IMR-90 (cell line): ENCODE data around the gene LARP4B. TPM values are rescaled to one million over a fixed set of nuclear protein-coding genes. Genes with fewer than 3 reads are reported as not detected.

Source experiments
- ATAC-seq: fragments of 200-7000 bp; cut with Tn5 transposase; 2 replicates; pipeline ENCODE4 v1.9.1; 2020; ENCODE audit warnings: low read depth, mild to moderate bottlenecking, moderate library complexity
- BruUV-seq: library from RNA; stranded (reverse); fragments of 400-500 nt; replicated peaks from 2 replicates; lab custom pipeline; 2021; lab: Mats Ljungman, UMichigan
- CTCF ChIA-PET: fragments of 300-600 bp; formaldehyde crosslinking; extraction: SDS; loops from one replicate; lab custom pipeline; 2021; ENCODE audit warnings: antibody characterized with exemption; lab: Yijun Ruan, JAX
- POLR2A ChIA-PET: fragments of 300-600 bp; sonication (Branson Sonifier 250); formaldehyde crosslinking; loops from one replicate; lab custom pipeline; 2022; ENCODE audit warnings: antibody characterized with exemption; ENCODE audit not compliant: unreplicated experiment; lab: Charles Lee
- DNase-seq: peaks from one replicate; pipeline ENCODE4 v3.0.0; 2013
- H2AFZ ChIP-seq: replicated peaks from 2 replicates; pipeline ENCODE3; 2013; ENCODE audit warnings: low read length, mild to moderate bottlenecking; ENCODE audit not compliant: poor library complexity
- H2AK5ac ChIP-seq: 2 replicates; pipeline ENCODE4 v1.6.1; 2013; ENCODE audit warnings: low read depth, low read length, inconsistent platforms
- H2AK9ac ChIP-seq: replicated peaks from 2 replicates; pipeline ENCODE3; 2013; ENCODE audit warnings: mild to moderate bottlenecking, low read depth, low read length, moderate library complexity; ENCODE audit not compliant: poor library complexity
- H2BK120ac ChIP-seq: 2 replicates; pipeline ENCODE4 v1.6.1; 2013; ENCODE audit warnings: low read depth, low read length, inconsistent platforms
- H2BK15ac ChIP-seq: 3 replicates; pipeline ENCODE4 v1.6.1; 2013; ENCODE audit warnings: low read depth, low read length, inconsistent platforms
- H2BK20ac ChIP-seq: 2 replicates; pipeline ENCODE4 v1.6.1; 2013; ENCODE audit warnings: low read depth, mild to moderate bottlenecking, inconsistent platforms, low read length, moderate library complexity
- H2BK5ac ChIP-seq: 2 replicates; pipeline ENCODE4 v1.6.1; 2013; ENCODE audit warnings: mild to moderate bottlenecking, low read depth, low read length, inconsistent platforms; ENCODE audit not compliant: poor library complexity, severe bottlenecking
- H3K14ac ChIP-seq: replicated peaks from 2 replicates; pipeline ENCODE4 v1.6.1; 2013; ENCODE audit warnings: low read depth, low read length, inconsistent platforms
- H3K18ac ChIP-seq: 2 replicates; pipeline ENCODE4 v1.6.1; 2013; ENCODE audit warnings: low read depth, low read length, control low read depth
- H3K23ac ChIP-seq: 2 replicates; pipeline ENCODE4 v1.6.1; 2013; ENCODE audit warnings: low read depth, low read length, inconsistent platforms
- H3K27ac ChIP-seq: 2 replicates; pipeline ENCODE4 v1.5.1; 2013; ENCODE audit warnings: mild to moderate bottlenecking, control low read depth, low read length; ENCODE audit not compliant: insufficient read depth
- H3K27me3 ChIP-seq: 2 replicates; pipeline ENCODE4 v1.6.1; 2013; ENCODE audit warnings: low read length; ENCODE audit not compliant: control insufficient read depth, insufficient read depth
- H3K36me3 ChIP-seq: 2 replicates; pipeline ENCODE4 v1.6.1; 2013; ENCODE audit warnings: low read length, mixed read lengths; ENCODE audit not compliant: control insufficient read depth, insufficient read depth
- H3K4ac ChIP-seq: 2 replicates; pipeline ENCODE4 v1.6.1; 2013; ENCODE audit warnings: low read depth, low read length, inconsistent platforms
- H3K4me1 ChIP-seq: 2 replicates; pipeline ENCODE4 v1.6.1; 2013; ENCODE audit warnings: low read length, mixed read lengths; ENCODE audit not compliant: control insufficient read depth, insufficient read depth
- H3K4me2 ChIP-seq: 2 replicates; pipeline ENCODE4 v1.6.1; 2013; ENCODE audit warnings: low read depth, mild to moderate bottlenecking, control low read depth, low read length, moderate library complexity
- H3K4me3 ChIP-seq: 2 replicates; pipeline ENCODE4 v1.5.1; 2013; ENCODE audit warnings: low read depth, mild to moderate bottlenecking, control low read depth, low read length, moderate library complexity; ENCODE audit not compliant: insufficient read depth
- H3K56ac ChIP-seq: 2 replicates; pipeline ENCODE4 v1.6.1; 2013; ENCODE audit warnings: low read length, inconsistent platforms; ENCODE audit not compliant: insufficient read depth; ENCODE audit errors: extremely low read depth
- H3K79me1 ChIP-seq, 2 experiments: 2 replicates each; pipeline ENCODE4 v1.6.1; 2013; ENCODE audit warnings: low read length in 2 of 2, inconsistent platforms in 1 of 2, low read depth in 1 of 2
- H3K9ac ChIP-seq: 2 replicates; pipeline ENCODE4 v1.6.1; 2013; ENCODE audit warnings: low read depth, low read length, control low read depth
- H3K9me1 ChIP-seq: 2 replicates; pipeline ENCODE4 v1.6.1; 2013; ENCODE audit warnings: low read length, inconsistent platforms; ENCODE audit not compliant: insufficient read depth
- H3K9me3 ChIP-seq: 2 replicates; pipeline ENCODE4 v1.6.1; 2013; ENCODE audit warnings: low read length; ENCODE audit not compliant: control insufficient read depth, insufficient read depth
- H4K20me1 ChIP-seq: 2 replicates; pipeline ENCODE4 v1.6.1; 2013; ENCODE audit warnings: low read length, inconsistent platforms; ENCODE audit not compliant: insufficient read depth
- H4K5ac ChIP-seq: 2 replicates; pipeline ENCODE4 v1.6.1; 2013; ENCODE audit warnings: mild to moderate bottlenecking, low read depth, low read length, control low read depth
- H4K8ac ChIP-seq, 2 experiments: 2 replicates each; pipeline ENCODE4 v1.6.1; 2013; ENCODE audit warnings: low read depth in 2 of 2, low read length in 2 of 2, control low read depth in 1 of 2, inconsistent platforms in 1 of 2
- H4K91ac ChIP-seq: 2 replicates; pipeline ENCODE4 v1.6.1; 2013; ENCODE audit warnings: low read depth, low read length, inconsistent platforms; ENCODE audit not compliant: insufficient read depth
- CEBPB ChIP-seq: IDR thresholded peaks from 2 replicates; pipeline ENCODE4 v1.6.1; 2012; ENCODE audit warnings: low read depth, low read length, improper control_type of control experiment
- MAFK ChIP-seq: IDR thresholded peaks from 2 replicates; pipeline ENCODE4 v1.6.1; 2012; ENCODE audit warnings: low read depth, low read length, improper control_type of control experiment
- RAD21 ChIP-seq: IDR thresholded peaks from 2 replicates; pipeline ENCODE4 v1.6.1; 2012; ENCODE audit warnings: low read length, improper control_type of control experiment
- RCOR1 ChIP-seq: IDR thresholded peaks from 2 replicates; pipeline ENCODE4 v1.6.1; 2012; ENCODE audit warnings: mild to moderate bottlenecking, low read length, improper control_type of control experiment; ENCODE audit not compliant: insufficient replicate concordance
- RFX5 ChIP-seq: IDR thresholded peaks from 2 replicates; pipeline ENCODE4 v1.8.0; 2012; ENCODE audit warnings: low read depth, mild to moderate bottlenecking, low read length, moderate library complexity
- WGBS, 2 experiments: methylation state at CpG; one replicate each; pipeline versions ENCODE4 v1.1.5 to v1.1.7; 2013; ENCODE audit warnings: missing lambda C conversion rate in 2 of 2; ENCODE audit not compliant: insufficient read length in 1 of 2; ENCODE audit errors: extremely low coverage in 2 of 2; 5-methylcytosine and 5-hydroxymethylcytosine counted together
- dilution Hi-C: fragments of 300-500 bp; cut with HindIII; formaldehyde crosslinking; loops from one replicate; pipeline ENCODE4 v1.14.3; 2018; ENCODE audit warnings: low sequenced_read_pairs; ENCODE audit not compliant: unreplicated experiment
- in situ Hi-C: fragments of 300-500 bp; cut with MboI; formaldehyde crosslinking; loops from 3 replicates; pipeline ENCODE4 v1.14.3; 2019; ENCODE audit warnings: low sequenced_read_pairs, inconsistent platforms, mixed read lengths
- intact Hi-C: fragments of 100-400 bp; cut with micrococcal nuclease; formaldehyde crosslinking; loops from 2 replicates; pipeline ENCODE4 v1.10.0; 2022
- polyA plus RNA-seq, 3 experiments: library from polyadenylated mRNA; depleted of rRNA; stranded (reverse); fragments of >200 nt; gene quantifications; 2 replicates each; pipeline ENCODE4 v1.2.3, GENCODE V29; 2012; ENCODE audit warnings: low replicate concordance in 1 of 3
- total RNA-seq: library from RNA; depleted of rRNA; stranded (reverse); fragments of >200 nt; gene quantifications from 2 replicates; pipeline ENCODE4 v1.2.3, GENCODE V29; 2012
- TF ChIP-seq, protein P1 (sequence below): conservative IDR thresholded peaks from 2 replicates; pipeline ENCODE4 v1.5.1; 2012; ENCODE audit warnings: mild to moderate bottlenecking, low read depth, low read length, improper control_type of control experiment

The LARP4B gene
- total and polyA plus RNA-seq, 2 of the 4 experiments (the other 2 are of a cell fraction) = 24.3 to 25.5 TPM

DNA sequence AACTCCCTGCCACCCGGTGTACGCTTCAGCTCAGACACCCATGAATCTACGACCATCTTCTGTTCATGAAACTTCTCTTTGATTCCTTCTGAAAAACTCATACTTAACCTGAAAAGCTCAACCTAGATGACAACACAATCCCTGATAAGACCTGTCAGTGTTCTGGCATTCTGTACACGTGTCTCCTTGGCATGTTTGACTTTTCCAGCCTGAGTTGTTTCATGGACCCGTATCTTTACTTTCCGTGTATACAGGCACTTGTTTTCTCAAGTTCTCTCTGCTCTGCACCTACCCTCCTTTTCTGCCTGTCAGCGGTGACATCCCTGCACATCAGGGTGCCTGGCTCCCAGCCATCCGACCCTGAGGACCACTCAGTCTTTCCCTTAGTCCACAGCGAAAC lies 103.3 kb downstream of the LARP4B start:
- Histone ChIP-seq H4K91ac (no peak overlapping the region), H2BK20ac (no peak overlapping the region), H3K4me1 (no peaks in the 10 kb centered on the region), H3K9ac (no peak overlapping the region), H3K23ac (no peak overlapping the region), H3K27me3 (no peaks in the 10 kb centered on the region), H3K9me3 (no peaks in the 10 kb centered on the region), H3K4me3 (no peak overlapping the region), H3K56ac (no peak overlapping the region), H3K9me1 (peaks cover 21% of the 10 kb centered on the region), H3K4ac (no peak overlapping the region), H2BK5ac (no peak overlapping the region), H2AK9ac (no peak overlapping the region), H2AFZ (no peak overlapping the region), H2BK15ac (no peak overlapping the region), H3K36me3 (peaks cover 48% of the 10 kb centered on the region), H3K79me1 (peaks cover 34 to 64% of the 10 kb centered on the region in 2 experiments), H2AK5ac (no peak overlapping the region), H3K4me2 (no peak overlapping the region), H3K18ac (no peak overlapping the region), H3K27ac (no peak overlapping the region), H2BK120ac (no peak overlapping the region), H4K8ac (no peak overlapping the region), H4K5ac (no peak overlapping the region), H3K14ac (no peak overlapping the region), H4K20me1 (peaks cover 4% of the 10 kb centered on the region)
- in situ Hi-C loops (no loop called here), intact Hi-C loops (no loop called here), dilution Hi-C loops (no loop called here)
- ATAC-seq = no peak
- POLR2A ChIA-PET = no interaction called here
- no peak for DNase-seq
- CTCF ChIA-PET = no interaction called here
- no TSS peak for BruUV-seq
- TF ChIP-seq RFX5 (no peak), RAD21 (no peak), RCOR1 (no peak), CEBPB (no peak), MAFK (no peak)
- TF ChIP-seq, protein P1, sequence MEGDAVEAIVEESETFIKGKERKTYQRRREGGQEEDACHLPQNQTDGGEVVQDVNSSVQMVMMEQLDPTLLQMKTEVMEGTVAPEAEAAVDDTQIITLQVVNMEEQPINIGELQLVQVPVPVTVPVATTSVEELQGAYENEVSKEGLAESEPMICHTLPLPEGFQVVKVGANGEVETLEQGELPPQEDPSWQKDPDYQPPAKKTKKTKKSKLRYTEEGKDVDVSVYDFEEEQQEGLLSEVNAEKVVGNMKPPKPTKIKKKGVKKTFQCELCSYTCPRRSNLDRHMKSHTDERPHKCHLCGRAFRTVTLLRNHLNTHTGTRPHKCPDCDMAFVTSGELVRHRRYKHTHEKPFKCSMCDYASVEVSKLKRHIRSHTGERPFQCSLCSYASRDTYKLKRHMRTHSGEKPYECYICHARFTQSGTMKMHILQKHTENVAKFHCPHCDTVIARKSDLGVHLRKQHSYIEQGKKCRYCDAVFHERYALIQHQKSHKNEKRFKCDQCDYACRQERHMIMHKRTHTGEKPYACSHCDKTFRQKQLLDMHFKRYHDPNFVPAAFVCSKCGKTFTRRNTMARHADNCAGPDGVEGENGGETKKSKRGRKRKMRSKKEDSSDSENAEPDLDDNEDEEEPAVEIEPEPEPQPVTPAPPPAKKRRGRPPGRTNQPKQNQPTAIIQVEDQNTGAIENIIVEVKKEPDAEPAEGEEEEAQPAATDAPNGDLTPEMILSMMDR = no peak
- WGBS, 2 experiments = 88% methylated on average over 9 of the region's 9 CpGs; no CpG with 5 or more reads in 1 of the 2 experiments
